Liver (tissue), 9 donors: ENCODE results near the gene JAG1. TPM values are rescaled to one million over a fixed set of nuclear protein-coding genes. Genes with fewer than 3 reads are reported as not detected.
A peak's percentile ranks its signal among the peaks of the same experiment; 100 is the strongest.

Experiments used
- DNase-seq: peaks from one replicate; pipeline ENCODE4 v3.0.0-alpha.2; 2017; ENCODE audit warnings: low spot score
- H3K27ac ChIP-seq, 2 donors: one replicate each; pipeline ENCODE4 v1.7.0; 2013; ENCODE audit warnings: inconsistent platforms in 2 of 2, low read length in 2 of 2, control low read depth in 1 of 2, low read depth in 1 of 2, mild to moderate bottlenecking in 1 of 2
- H3K27me3 ChIP-seq, 4 donors: one replicate each; pipeline versions ENCODE4 v1.6.1 to v1.7.0; 2013; ENCODE audit warnings: low read length in 3 of 4, inconsistent platforms in 1 of 4, mild to moderate bottlenecking in 1 of 4, moderate library complexity in 1 of 4; ENCODE audit not compliant: control insufficient read depth in 4 of 4, insufficient read depth in 4 of 4
- H3K36me3 ChIP-seq, 4 donors: one replicate each; pipeline versions ENCODE4 v1.6.1 to v1.7.0; 2013; ENCODE audit warnings: low read length in 3 of 4, mild to moderate bottlenecking in 3 of 4, low read depth in 1 of 4, moderate library complexity in 1 of 4; ENCODE audit not compliant: control insufficient read depth in 4 of 4, insufficient read depth in 3 of 4
- H3K4me1 ChIP-seq, 4 donors: one replicate each; pipeline versions ENCODE4 v1.6.1 to v1.7.0; 2013; ENCODE audit warnings: low read length in 3 of 4, mild to moderate bottlenecking in 3 of 4, moderate library complexity in 1 of 4; ENCODE audit not compliant: control insufficient read depth in 4 of 4, insufficient read depth in 4 of 4
- H3K4me3 ChIP-seq, 3 donors: one replicate each; pipeline versions ENCODE4 v1.6.1 to v1.7.0; 2013; ENCODE audit warnings: low read length in 3 of 3, control low read depth in 1 of 3, low read depth in 1 of 3, mild to moderate bottlenecking in 1 of 3
- H3K9ac ChIP-seq, 2 donors: one replicate each; pipeline ENCODE4 v1.7.0; 2013; ENCODE audit warnings: low read length in 2 of 2, mild to moderate bottlenecking in 2 of 2, moderate library complexity in 2 of 2, control low read depth in 1 of 2, low read depth in 1 of 2
- H3K9me3 ChIP-seq, 4 donors: one replicate each; pipeline versions ENCODE4 v1.6.1 to v1.7.0; 2013; ENCODE audit warnings: low read length in 3 of 4; ENCODE audit not compliant: control insufficient read depth in 4 of 4
- CTCF ChIP-seq: fragments of 150-350 bp; IDR thresholded peaks from 2 replicates; pipeline ENCODE4 v1.5.1; 2017; ENCODE audit warnings: improper control_type of control experiment, low read depth, low read length; ENCODE audit not compliant: missing input control
- EGR1 ChIP-seq, 2 donors: IDR thresholded peaks; 2 replicates each; pipeline ENCODE4 v1.6.1; 2016 to 2018; ENCODE audit warnings: antibody characterized with exemption in 2 of 2, low read depth in 2 of 2
- FOXA1 ChIP-seq: IDR thresholded peaks from 2 replicates; pipeline ENCODE4 v1.6.1; 2016; ENCODE audit warnings: antibody characterized with exemption
- HNF4A ChIP-seq, 2 donors: conservative IDR thresholded peaks; 2 replicates each; pipeline ENCODE4 v1.6.1; 2016; ENCODE audit warnings: antibody characterized with exemption in 2 of 2, mild to moderate bottlenecking in 2 of 2
- JUND ChIP-seq, 2 donors: IDR thresholded peaks; 2 replicates each; pipeline ENCODE4 v1.6.1; 2016; ENCODE audit warnings: antibody characterized with exemption in 2 of 2
- MAX ChIP-seq: IDR thresholded peaks from 2 replicates; pipeline ENCODE4 v1.6.1; 2016; ENCODE audit warnings: antibody characterized with exemption
- NR2F2 ChIP-seq: IDR thresholded peaks from 2 replicates; pipeline ENCODE4 v1.6.1; 2016; ENCODE audit warnings: antibody characterized with exemption
- RAD21 ChIP-seq, 2 donors: IDR thresholded peaks; 2 replicates each; pipeline ENCODE4 v1.6.1; 2016; ENCODE audit warnings: antibody characterized with exemption in 2 of 2, mild to moderate bottlenecking in 2 of 2
- REST ChIP-seq: IDR thresholded peaks from 2 replicates; pipeline ENCODE4 v1.6.1; 2016; ENCODE audit warnings: antibody characterized with exemption, mild to moderate bottlenecking
- RXRA ChIP-seq, 2 donors: IDR thresholded peaks; 2 replicates each; pipeline ENCODE4 v1.6.1; 2017 to 2018; ENCODE audit warnings: antibody characterized with exemption in 2 of 2, mild to moderate bottlenecking in 1 of 2
- SP1 ChIP-seq: IDR thresholded peaks from 2 replicates; pipeline ENCODE4 v1.6.1; 2018; ENCODE audit warnings: antibody characterized with exemption, mild to moderate bottlenecking
- TAF1 ChIP-seq: conservative IDR thresholded peaks from 2 replicates; pipeline ENCODE4 v1.6.1; 2016; ENCODE audit warnings: antibody characterized with exemption, mild to moderate bottlenecking
- YY1 ChIP-seq: IDR thresholded peaks from 2 replicates; pipeline ENCODE4 v1.6.1; 2016; ENCODE audit warnings: antibody characterized with exemption, mild to moderate bottlenecking
- ZBTB33 ChIP-seq: IDR thresholded peaks from 2 replicates; pipeline ENCODE4 v1.6.1; 2016; ENCODE audit warnings: antibody characterized with exemption
- WGBS: extraction: QIAGEN DNeasy Blood & Tissue Kit; methylation state at CpG from one replicate; pipeline ENCODE4 v1.1.7; 2013; 5-methylcytosine and 5-hydroxymethylcytosine counted together
- polyA plus RNA-seq, 2 donors: library from polyadenylated mRNA; stranded (reverse) in 1 of 2; unstranded in 1 of 2; fragments of 200-250 nt in 1 of 2; fragments of >200 nt in 1 of 2; fragmentation: Nextera tagmentation in 1 of 2; extraction: Ambion mirVana in 1 of 2; gene quantifications; one replicate each; pipeline versions ENCODE4 v1.2.1 to v1.2.3, GENCODE V29; 2013 to 2015
- total RNA-seq, 2 donors: library from RNA; depleted of rRNA; stranded (reverse); fragments of >200 nt; gene quantifications; one replicate each; pipeline ENCODE4 v1.2.3, GENCODE V29; 2014
- donor health status: healthy.
- donor health status: healthy.
- donor health status: healthy.
- donor health status: healthy.
- donor health status: healthy.

Gene JAG1
- total and polyA plus RNA-seq, 4 donors = 1.8 to 16.6 (median 4.6) TPM

GRCh38 chr20:10672624-10673127 is 1.1 kb downstream of the JAG1 start:
- peak overlapping the region; percentile 80 to 94 (median 80) for H3K4me3 ChIP-seq
- peak overlapping the region; percentile 90 for H3K27ac ChIP-seq
- H3K36me3 ChIP-seq = no peaks in the 10 kb centered on the region
- WGBS = under 1% methylated on average over 47 of the region's 47 CpGs
- peak overlapping the region; percentile 72 to 75 for H3K9ac ChIP-seq
- H3K27me3 ChIP-seq = no peaks in the 10 kb centered on the region
- peaks cover 3 to 29% (median 7%) of the 10 kb centered on the region in 4 donors for H3K4me1 ChIP-seq
- peak; percentile 51 for DNase-seq
- H3K9me3 ChIP-seq = no peaks in the 10 kb centered on the region
- no peak for TF ChIP-seq JUND (IDR thresholded peaks at IDR 0.05)
- no peak for TF ChIP-seq HNF4A (conservative IDR thresholded peaks at IDR 0.05)
- TF ChIP-seq MAX = no peak
- TF ChIP-seq EGR1 (IDR thresholded peaks at IDR 0.05; ENCODE audit: low read depth in 2 of 2) = no peak
- no peak for TF ChIP-seq YY1
- TF ChIP-seq REST = no peak
- TF ChIP-seq SP1 = no peak
- TF ChIP-seq RAD21 (IDR thresholded peaks at IDR 0.05) = no peak
- no peak for TF ChIP-seq CTCF
- TF ChIP-seq RXRA (IDR thresholded peaks at IDR 0.05) = no peak
- TF ChIP-seq NR2F2 = no peak
- no peak for TF ChIP-seq TAF1
- TF ChIP-seq FOXA1 = no peak
- TF ChIP-seq ZBTB33 = no peak

GRCh38 chr20:10671919-10672623 is 1.7 kb downstream of the JAG1 start:
- TF ChIP-seq NR2F2 = peak; percentile 4
- no peak for TF ChIP-seq HNF4A (conservative IDR thresholded peaks at IDR 0.05)
- peak; percentile 42 for DNase-seq

More at GRCh38 chr20:10671919-10672623, 1.7 kb downstream of the JAG1 start:
- 9% methylated on average over 42 of the region's 42 CpGs for WGBS
- Histone ChIP-seq H3K9me3 (no peaks in the 10 kb centered on the region), H3K36me3 (no peaks in the 10 kb centered on the region), H3K4me3 (peak overlapping the region; percentile 80 to 94 (median 80)), H3K27me3 (no peaks in the 10 kb centered on the region), H3K27ac (peak overlapping the region; percentile 90), H3K4me1 (peaks cover 3 to 29% (median 7%) of the 10 kb centered on the region in 4 donors), H3K9ac (peak overlapping the region; percentile 72 to 75)
